GM12872 (cell line): ENCODE data around the gene MT2A.

Experiments used
- CTCF ChIP-seq: IDR thresholded peaks from 3 replicates; pipeline ENCODE4 v1.5.1; 2011; ENCODE audit warnings: low read depth, mild to moderate bottlenecking, low read length, moderate library complexity; ENCODE audit not compliant: insufficient read depth

The MT2A gene

GRCh38 chr16:56616608-56617211, 8.3 kb downstream of the MT2A start:
- no peak for TF ChIP-seq CTCF

DNA sequence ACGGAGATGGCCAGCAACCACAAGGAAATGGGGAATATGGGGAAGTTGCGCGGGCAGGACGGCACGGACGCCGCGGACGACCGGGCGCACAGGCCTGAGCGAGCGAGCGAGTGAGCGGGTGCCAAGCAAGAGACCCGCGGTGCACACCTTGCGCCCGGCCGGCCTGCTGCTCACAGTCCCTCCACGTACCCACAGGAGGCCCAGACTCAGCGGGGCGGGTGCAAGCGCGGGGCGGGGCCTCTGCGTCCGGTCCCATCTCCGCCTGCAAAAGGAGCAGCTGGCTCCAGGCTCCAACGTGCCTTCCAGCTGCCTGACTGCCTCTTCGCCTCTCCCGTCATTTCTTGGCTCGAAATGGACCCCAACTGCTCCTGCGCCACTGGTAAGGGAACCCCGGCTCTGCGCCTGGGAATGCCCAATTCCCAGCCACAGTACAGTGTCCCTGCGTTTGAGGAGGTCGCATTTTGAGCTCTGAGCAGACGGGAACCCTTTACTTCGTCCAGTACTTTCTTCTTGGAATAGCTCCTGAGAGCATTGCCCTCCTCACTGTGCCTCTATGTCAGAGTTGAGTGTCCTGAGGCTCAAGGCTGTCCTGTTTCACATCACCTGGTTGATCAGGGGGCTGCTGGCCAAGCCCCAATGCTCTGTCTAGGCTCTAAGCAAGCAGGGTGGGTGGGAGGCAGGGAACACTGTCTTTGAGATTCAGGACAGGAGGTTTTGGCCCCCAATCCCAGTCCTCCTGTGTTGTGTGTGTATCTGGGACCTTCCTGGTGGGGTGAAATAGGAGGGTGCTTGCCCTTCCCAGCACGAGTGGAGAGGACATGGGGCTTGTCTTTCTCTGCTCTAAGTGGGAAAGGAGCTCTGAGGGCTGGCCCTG, 9.1 kb downstream of the MT2A start:
- no peak for TF ChIP-seq CTCF

- TF ChIP-seq CTCF = no peak
Measured at GRCh38 chr16:56618138-56618537, 9.8 kb downstream of the MT2A start.

DNA sequence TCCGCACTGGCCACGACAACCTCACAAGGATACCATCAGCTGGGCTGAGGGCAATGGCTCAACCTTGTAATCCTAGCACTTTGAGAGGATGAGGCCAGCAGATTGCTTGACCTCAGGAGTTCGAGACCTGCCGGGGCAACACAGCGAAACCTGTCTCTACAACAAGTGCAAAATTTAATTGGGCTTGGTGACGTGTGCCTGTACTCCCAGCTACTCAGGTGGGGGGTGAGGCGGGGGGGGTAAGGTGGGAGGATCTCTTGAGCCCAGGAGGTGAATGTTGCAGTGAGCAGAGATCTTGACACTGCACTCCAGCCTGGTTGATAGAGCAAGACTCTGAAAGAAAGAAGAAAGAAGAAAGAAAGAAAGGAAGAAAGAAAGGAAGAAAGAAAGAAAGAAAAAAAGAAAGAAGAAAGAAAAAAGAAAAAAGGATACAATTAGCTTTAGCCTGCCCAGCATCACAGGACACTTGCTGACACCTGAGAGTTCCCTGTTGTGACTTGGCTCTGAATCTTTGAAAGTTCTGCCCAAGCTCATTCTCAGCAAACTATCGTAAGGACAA, 12.0 kb downstream of the MT2A start:
- TF ChIP-seq CTCF = no peak

- no peak for TF ChIP-seq CTCF
Measured at GRCh38 chr16:56623637-56624036, 15.3 kb downstream of the MT2A start.

DNA sequence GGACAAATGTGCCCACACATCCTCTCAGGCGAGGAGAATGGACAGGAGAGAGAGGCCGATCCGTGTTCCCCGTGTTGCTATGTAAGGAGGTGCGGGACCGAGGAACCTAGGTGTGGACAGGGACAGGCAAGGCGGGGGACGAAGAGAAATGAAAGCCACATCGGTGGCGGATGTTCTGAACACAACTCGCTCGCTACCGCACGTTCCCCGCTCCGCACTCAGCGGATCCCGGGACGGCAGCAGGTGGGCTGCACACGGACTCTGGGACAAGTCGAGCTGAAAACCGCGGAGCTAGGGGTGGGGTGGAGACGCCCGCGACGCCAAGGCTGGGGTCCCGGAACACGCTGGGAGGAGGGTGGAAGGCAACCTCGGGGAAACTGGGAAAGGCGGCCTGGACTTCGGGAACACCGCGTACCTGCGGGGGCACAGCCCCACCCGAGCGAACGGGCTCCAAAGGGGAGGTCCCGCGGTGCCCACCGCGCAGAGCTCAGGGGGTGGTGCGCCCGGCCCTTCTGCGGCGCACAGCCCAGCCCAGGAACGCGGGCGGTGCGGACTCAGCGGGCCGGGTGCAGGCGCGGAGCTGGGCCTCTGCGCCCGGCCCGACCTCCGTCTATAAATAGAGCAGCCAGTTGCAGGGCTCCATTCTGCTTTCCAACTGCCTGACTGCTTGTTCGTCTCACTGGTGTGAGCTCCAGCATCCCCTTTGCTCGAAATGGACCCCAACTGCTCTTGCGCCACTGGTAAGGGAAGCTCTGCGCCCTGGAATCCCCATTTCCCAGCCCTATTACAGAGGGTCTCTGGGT, 17.0 kb downstream of the MT2A start, which contains the start of gene MT1E:
Gene MT1E, plus strand, starts transcription at position 642 of the 803 bp plus-strand sequence. Its CDS starts 71 bp downstream, at position 713.
- no peak for TF ChIP-seq CTCF
